K562 (cell line): Measurements from ENCODE around the gene PSMB8. TPM values are rescaled to one million over a fixed set of nuclear protein-coding genes. Genes with fewer than 3 reads are reported as not detected.

ENCODE experiments used
- CBFA2T3 ChIP-seq: fragments of 450-650 bp; IDR thresholded peaks from 2 replicates; pipeline ENCODE4 v1.6.1; 2017
- ETV6 ChIP-seq, 3 experiments: fragments of 150-350 bp in 1 of 3; sonication (generic) in 1 of 3; formaldehyde crosslinking in 1 of 3; IDR thresholded peaks; 2 replicates each; pipeline versions ENCODE4 v1.6.1 to v1.8.0; 2014 to 2022; ENCODE audit warnings: borderline replicate concordance in 2 of 3, low read depth in 2 of 3, antibody characterized with exemption in 1 of 3, low read length in 1 of 3, mild to moderate bottlenecking in 1 of 3, missing genetic modification reagents in 1 of 3
- FOS ChIP-seq: IDR thresholded peaks from 3 replicates; pipeline ENCODE4 v1.6.1; 2011; ENCODE audit not compliant: insufficient read length; ENCODE audit errors: extremely low read depth
- GATAD2B ChIP-seq: fragments of 450-650 bp; IDR thresholded peaks from 2 replicates; pipeline ENCODE4 v1.6.1; 2017; ENCODE audit warnings: mild to moderate bottlenecking, borderline replicate concordance
- KDM1A ChIP-seq, 2 experiments: fragments of 450-650 bp; IDR thresholded peaks; 2 replicates each; pipeline ENCODE4 v1.6.1; 2016; ENCODE audit warnings: mild to moderate bottlenecking in 2 of 2
- MAZ ChIP-seq, 2 experiments: fragments of 450-650 bp in 1 of 2; sonication (generic) in 1 of 2; formaldehyde crosslinking; IDR thresholded peaks in 1 of 2; conservative IDR thresholded peaks in 1 of 2; 2 replicates each; pipeline versions ENCODE4 v1.4.0 to v1.5.0; 2020; ENCODE audit warnings: mild to moderate bottlenecking in 1 of 2, missing genetic modification reagents in 1 of 2
- NFXL1 ChIP-seq: fragments of 450-650 bp; formaldehyde crosslinking; IDR thresholded peaks from 2 replicates; pipeline ENCODE4 v1.4.0; 2021; ENCODE audit warnings: mild to moderate bottlenecking
- PHF8 ChIP-seq: fragments of 200-600 bp; sonication (generic); IDR thresholded peaks from 2 replicates; pipeline ENCODE4 v1.6.1; 2012; ENCODE audit warnings: mixed run types, mild to moderate bottlenecking, inconsistent platforms, low read length, moderate library complexity, borderline replicate concordance
- TGIF2 ChIP-seq: sonication (generic); formaldehyde crosslinking; IDR thresholded peaks from 2 replicates; pipeline ENCODE4 v1.8.1; 2022; ENCODE audit warnings: mild to moderate bottlenecking, missing genetic modification reagents, moderate library complexity
- U2AF1 ChIP-seq: fragments of 200-400 bp; formaldehyde crosslinking; optimal IDR thresholded peaks from 2 replicates; pipeline ENCODE3; 2017; ENCODE audit warnings: mild to moderate bottlenecking, low read depth, low read length, moderate library complexity
- ZFP36 ChIP-seq: fragments of 150-350 bp; IDR thresholded peaks from 2 replicates; pipeline ENCODE4 v1.6.1; 2018; ENCODE audit warnings: low read length, low read depth; ENCODE audit not compliant: partially characterized antibody
- ZNF444 ChIP-seq: fragments of 250-450 bp; sonication (Bioruptor Pico); IDR thresholded peaks from 2 replicates; pipeline ENCODE4 v1.4.0; 2020; ENCODE audit warnings: mild to moderate bottlenecking, moderate library complexity
- ZNF695 ChIP-seq: fragments of 450-650 bp; formaldehyde crosslinking; IDR thresholded peaks from 2 replicates; pipeline ENCODE4 v1.4.0; 2020; ENCODE audit warnings: mild to moderate bottlenecking, moderate library complexity
- polyA plus RNA-seq, 8 experiments: library from polyadenylated mRNA; depleted of rRNA in 4 of 8; stranded (reverse) in 5 of 8; unstranded in 3 of 8; fragments of >200 nt; fragmentation: Nextera tagmentation in 2 of 8; fragmentation: Illumina TruSeq in 1 of 8; extraction: Ambion mirVana in 2 of 8; extraction: Trizol in 1 of 8; gene quantifications; 2 replicates each; pipeline versions ENCODE4 v1.2.1 to v1.2.3, GENCODE V29; 2011 to 2014; ENCODE audit warnings: inconsistent platforms in 1 of 8, missing spikeins in 1 of 8
- total RNA-seq, 7 experiments: library from RNA; depleted of rRNA in 6 of 7; stranded (reverse); fragments of >200 nt in 6 of 7; fragmentation: Illumina TruSeq in 2 of 7; extraction: Trizol in 2 of 7; gene quantifications; 2 replicates each; pipeline versions ENCODE4 v1.2.1 to v1.2.3, GENCODE V29; 2011 to 2021; ENCODE audit warnings: low replicate concordance in 1 of 7
- TF ChIP-seq, protein P1 (sequence below): fragments of 450-650 bp; IDR thresholded peaks from 2 replicates; pipeline ENCODE4 v1.6.1; 2016; ENCODE audit warnings: borderline replicate concordance
- TF ChIP-seq, protein P2 (sequence below): fragments of 450-650 bp; IDR thresholded peaks from 2 replicates; pipeline ENCODE4 v1.6.1; 2014; ENCODE audit warnings: low read depth, mild to moderate bottlenecking, moderate library complexity, borderline replicate concordance
- TF ChIP-seq, protein P3 (sequence below), 2 experiments: fragments of 150-350 bp in 1 of 2; IDR thresholded peaks; 2 replicates each; pipeline ENCODE4 v1.6.1; 2012 to 2016; ENCODE audit warnings: low read depth in 2 of 2, low read length in 2 of 2, mild to moderate bottlenecking in 1 of 2, moderate library complexity in 1 of 2
- TF ChIP-seq, protein P4 (sequence below): IDR thresholded peaks from 2 replicates; pipeline ENCODE4 v1.6.1; 2012; ENCODE audit warnings: low read depth, low read length, improper control_type of control experiment, borderline replicate concordance

PSMB8 gene
- total and polyA plus RNA-seq, 9 of the 15 experiments (the other 6 are each of a cell fraction or from before 2014, with no cell fraction given) = 0.71 to 4.0 (median 2.4) TPM

- TF ChIP-seq, protein P1, sequence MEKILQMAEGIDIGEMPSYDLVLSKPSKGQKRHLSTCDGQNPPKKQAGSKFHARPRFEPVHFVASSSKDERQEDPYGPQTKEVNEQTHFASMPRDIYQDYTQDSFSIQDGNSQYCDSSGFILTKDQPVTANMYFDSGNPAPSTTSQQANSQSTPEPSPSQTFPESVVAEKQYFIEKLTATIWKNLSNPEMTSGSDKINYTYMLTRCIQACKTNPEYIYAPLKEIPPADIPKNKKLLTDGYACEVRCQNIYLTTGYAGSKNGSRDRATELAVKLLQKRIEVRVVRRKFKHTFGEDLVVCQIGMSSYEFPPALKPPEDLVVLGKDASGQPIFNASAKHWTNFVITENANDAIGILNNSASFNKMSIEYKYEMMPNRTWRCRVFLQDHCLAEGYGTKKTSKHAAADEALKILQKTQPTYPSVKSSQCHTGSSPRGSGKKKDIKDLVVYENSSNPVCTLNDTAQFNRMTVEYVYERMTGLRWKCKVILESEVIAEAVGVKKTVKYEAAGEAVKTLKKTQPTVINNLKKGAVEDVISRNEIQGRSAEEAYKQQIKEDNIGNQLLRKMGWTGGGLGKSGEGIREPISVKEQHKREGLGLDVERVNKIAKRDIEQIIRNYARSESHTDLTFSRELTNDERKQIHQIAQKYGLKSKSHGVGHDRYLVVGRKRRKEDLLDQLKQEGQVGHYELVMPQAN = no peak
- TF ChIP-seq ZFP36 = peak; percentile 69
- TF ChIP-seq CBFA2T3 = peak; percentile 94
- no peak for TF ChIP-seq ZNF695 (CRISPR knock-in tag)
- no peak for TF ChIP-seq NFXL1
- 0 out of 2 replicates have a peak, but pooled peaks have one; percentile 28 for TF ChIP-seq GATAD2B
- no peak for TF ChIP-seq ZNF444
- TF ChIP-seq, protein P2, sequence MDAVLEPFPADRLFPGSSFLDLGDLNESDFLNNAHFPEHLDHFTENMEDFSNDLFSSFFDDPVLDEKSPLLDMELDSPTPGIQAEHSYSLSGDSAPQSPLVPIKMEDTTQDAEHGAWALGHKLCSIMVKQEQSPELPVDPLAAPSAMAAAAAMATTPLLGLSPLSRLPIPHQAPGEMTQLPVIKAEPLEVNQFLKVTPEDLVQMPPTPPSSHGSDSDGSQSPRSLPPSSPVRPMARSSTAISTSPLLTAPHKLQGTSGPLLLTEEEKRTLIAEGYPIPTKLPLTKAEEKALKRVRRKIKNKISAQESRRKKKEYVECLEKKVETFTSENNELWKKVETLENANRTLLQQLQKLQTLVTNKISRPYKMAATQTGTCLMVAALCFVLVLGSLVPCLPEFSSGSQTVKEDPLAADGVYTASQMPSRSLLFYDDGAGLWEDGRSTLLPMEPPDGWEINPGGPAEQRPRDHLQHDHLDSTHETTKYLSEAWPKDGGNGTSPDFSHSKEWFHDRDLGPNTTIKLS = no peak
- peak; percentile 54 to 73 for TF ChIP-seq MAZ (CRISPR knock-in tag; conservative IDR thresholded peaks at IDR 0.05 in 1 of 2, IDR thresholded peaks at IDR 0.05 in 1 of 2)
- peak; percentile 93 to 96 for TF ChIP-seq KDM1A (IDR thresholded peaks at IDR 0.05)
- no peak for TF ChIP-seq FOS
- TF ChIP-seq PHF8 = no peak
- TF ChIP-seq, protein P3, sequence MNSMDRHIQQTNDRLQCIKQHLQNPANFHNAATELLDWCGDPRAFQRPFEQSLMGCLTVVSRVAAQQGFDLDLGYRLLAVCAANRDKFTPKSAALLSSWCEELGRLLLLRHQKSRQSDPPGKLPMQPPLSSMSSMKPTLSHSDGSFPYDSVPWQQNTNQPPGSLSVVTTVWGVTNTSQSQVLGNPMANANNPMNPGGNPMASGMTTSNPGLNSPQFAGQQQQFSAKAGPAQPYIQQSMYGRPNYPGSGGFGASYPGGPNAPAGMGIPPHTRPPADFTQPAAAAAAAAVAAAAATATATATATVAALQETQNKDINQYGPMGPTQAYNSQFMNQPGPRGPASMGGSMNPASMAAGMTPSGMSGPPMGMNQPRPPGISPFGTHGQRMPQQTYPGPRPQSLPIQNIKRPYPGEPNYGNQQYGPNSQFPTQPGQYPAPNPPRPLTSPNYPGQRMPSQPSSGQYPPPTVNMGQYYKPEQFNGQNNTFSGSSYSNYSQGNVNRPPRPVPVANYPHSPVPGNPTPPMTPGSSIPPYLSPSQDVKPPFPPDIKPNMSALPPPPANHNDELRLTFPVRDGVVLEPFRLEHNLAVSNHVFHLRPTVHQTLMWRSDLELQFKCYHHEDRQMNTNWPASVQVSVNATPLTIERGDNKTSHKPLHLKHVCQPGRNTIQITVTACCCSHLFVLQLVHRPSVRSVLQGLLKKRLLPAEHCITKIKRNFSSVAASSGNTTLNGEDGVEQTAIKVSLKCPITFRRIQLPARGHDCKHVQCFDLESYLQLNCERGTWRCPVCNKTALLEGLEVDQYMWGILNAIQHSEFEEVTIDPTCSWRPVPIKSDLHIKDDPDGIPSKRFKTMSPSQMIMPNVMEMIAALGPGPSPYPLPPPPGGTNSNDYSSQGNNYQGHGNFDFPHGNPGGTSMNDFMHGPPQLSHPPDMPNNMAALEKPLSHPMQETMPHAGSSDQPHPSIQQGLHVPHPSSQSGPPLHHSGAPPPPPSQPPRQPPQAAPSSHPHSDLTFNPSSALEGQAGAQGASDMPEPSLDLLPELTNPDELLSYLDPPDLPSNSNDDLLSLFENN (IDR thresholded peaks at IDR 0.05; ENCODE audit: low read depth in 2 of 2, low read length in 2 of 2) = 0 out of 4 replicates have a peak, but pooled peaks of 1 of the 2 experiments have one; percentile 27
- TF ChIP-seq ETV6 (IDR thresholded peaks at IDR 0.05; ENCODE audit: borderline replicate concordance in 1 of 2, low read depth in 2 of 2, low read length in 1 of 2) = peak in 1 of 2 experiments; percentile 67; a peak in 2 of 4 replicates
- no peak for TF ChIP-seq ETV6 (CRISPR knock-in tag; IDR thresholded peaks at IDR 0.05; ENCODE audit: borderline replicate concordance)
- TF ChIP-seq U2AF1 = no peak
- TF ChIP-seq, protein P4, sequence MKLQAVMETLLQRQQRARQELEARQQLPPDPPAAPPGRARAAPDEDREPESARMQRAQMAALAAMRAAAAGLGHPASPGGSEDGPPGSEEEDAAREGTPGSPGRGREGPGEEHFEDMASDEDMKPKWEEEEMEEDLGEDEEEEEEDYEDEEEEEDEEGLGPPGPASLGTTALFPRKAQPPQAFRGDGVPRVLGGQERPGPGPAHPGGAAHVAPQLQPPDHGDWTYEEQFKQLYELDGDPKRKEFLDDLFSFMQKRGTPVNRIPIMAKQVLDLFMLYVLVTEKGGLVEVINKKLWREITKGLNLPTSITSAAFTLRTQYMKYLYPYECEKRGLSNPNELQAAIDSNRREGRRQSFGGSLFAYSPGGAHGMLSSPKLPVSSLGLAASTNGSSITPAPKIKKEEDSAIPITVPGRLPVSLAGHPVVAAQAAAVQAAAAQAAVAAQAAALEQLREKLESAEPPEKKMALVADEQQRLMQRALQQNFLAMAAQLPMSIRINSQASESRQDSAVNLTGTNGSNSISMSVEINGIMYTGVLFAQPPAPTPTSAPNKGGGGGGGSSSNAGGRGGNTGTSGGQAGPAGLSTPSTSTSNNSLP = peak; percentile 76
- no peak for TF ChIP-seq TGIF2 (CRISPR knock-in tag)
Observed at GRCh38 chr6:32857156-32857891, 13.5 kb upstream of the PSMB8 start (continued).
